Thyroid gland (tissue), 4 donors: ENCODE results near the gene MFF.

Experiments used
- POLR2A ChIP-seq, 2 donors: fragments of 450-650 bp; IDR thresholded peaks; one replicate each; pipeline ENCODE4 v1.6.1; 2017; ENCODE audit warnings: antibody characterized with exemption in 2 of 2, mild to moderate bottlenecking in 2 of 2, moderate library complexity in 1 of 2
- TF ChIP-seq, protein P1 (sequence below), 6 experiments: fragments of 200-600 bp in 3 of 6; fragments of 450-650 bp in 3 of 6; sonication (generic) in 3 of 6; IDR thresholded peaks; one replicate each; pipeline ENCODE4 v1.5.1; 2016 to 2019; ENCODE audit warnings: antibody characterized with exemption in 6 of 6, mild to moderate bottlenecking in 2 of 6, inconsistent platforms in 1 of 6, moderate library complexity in 1 of 6

DNA sequence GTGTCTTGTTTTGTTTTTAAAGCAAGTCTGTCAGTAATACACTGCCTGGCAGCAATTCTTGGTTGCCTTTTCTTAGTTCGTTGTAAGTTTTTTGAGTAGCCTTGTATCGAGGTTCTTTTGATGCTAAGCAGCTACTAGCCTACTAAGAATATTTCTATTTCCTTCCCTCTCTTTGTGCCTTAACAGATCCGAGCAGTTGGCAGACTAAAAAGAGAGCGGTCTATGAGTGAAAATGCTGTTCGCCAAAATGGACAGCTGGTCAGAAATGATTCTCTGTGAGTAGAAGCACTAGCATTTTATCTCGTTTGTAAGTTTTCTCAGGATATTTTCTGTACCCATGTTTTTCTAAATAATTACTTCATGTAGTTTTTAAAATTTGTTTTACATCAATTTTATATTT lies 15.1 kb downstream of the MFF start:
- TF ChIP-seq POLR2A (IDR thresholded peaks at IDR 0.05) = no peak
- TF ChIP-seq, protein P1, sequence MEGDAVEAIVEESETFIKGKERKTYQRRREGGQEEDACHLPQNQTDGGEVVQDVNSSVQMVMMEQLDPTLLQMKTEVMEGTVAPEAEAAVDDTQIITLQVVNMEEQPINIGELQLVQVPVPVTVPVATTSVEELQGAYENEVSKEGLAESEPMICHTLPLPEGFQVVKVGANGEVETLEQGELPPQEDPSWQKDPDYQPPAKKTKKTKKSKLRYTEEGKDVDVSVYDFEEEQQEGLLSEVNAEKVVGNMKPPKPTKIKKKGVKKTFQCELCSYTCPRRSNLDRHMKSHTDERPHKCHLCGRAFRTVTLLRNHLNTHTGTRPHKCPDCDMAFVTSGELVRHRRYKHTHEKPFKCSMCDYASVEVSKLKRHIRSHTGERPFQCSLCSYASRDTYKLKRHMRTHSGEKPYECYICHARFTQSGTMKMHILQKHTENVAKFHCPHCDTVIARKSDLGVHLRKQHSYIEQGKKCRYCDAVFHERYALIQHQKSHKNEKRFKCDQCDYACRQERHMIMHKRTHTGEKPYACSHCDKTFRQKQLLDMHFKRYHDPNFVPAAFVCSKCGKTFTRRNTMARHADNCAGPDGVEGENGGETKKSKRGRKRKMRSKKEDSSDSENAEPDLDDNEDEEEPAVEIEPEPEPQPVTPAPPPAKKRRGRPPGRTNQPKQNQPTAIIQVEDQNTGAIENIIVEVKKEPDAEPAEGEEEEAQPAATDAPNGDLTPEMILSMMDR (IDR thresholded peaks at IDR 0.05) = no peak
